Measurements from ENCODE around the gene LAMA1.

The LAMA1 gene

GRCh38 chr18:6947338-6948030, 170.1 kb downstream of the LAMA1 start:
- H3K79me2 ChIP-seq (ENCODE audit: low read length), result no peaks in the 10 kb centered on the region
- TF ChIP-seq EZH2 (optimal IDR thresholded peaks at IDR 0.05; ENCODE audit: low read depth, low read length) (no peak), CTCF (IDR thresholded peaks at IDR 0.05; ENCODE audit: low read length) (no peak), EZH2phosphoT487 (IDR thresholded peaks at IDR 0.05; ENCODE audit: low read length) (no peak)
- no peak for DNase-seq
- H3F3A ChIP-seq (ENCODE audit: insufficient read depth, low read length), result no peaks in the 10 kb centered on the region
- no peak overlapping the region for H3K4me2 ChIP-seq (ENCODE audit: low read depth, low read length)
- no peaks in the 10 kb centered on the region for H4K20me1 ChIP-seq (ENCODE audit: insufficient read depth, low read length)
- H3K9me3 ChIP-seq (replicated peaks; ENCODE audit: insufficient read depth, low read length), result no peaks in the 10 kb centered on the region
- H3K4me1 ChIP-seq (ENCODE audit: low read length), result no peaks in the 10 kb centered on the region
- H3K36me3 ChIP-seq (replicated peaks; ENCODE audit: insufficient read depth, low read length), result no peaks in the 10 kb centered on the region
- no peaks in the 10 kb centered on the region for H3K9me2 ChIP-seq (replicated peaks; ENCODE audit: insufficient read depth, low read length)
- no peak overlapping the region for H3K4me3 ChIP-seq (ENCODE audit: low read length)
- H2AFZ ChIP-seq (ENCODE audit: low read length), result no peak overlapping the region
- H3K27me3 ChIP-seq (replicated peaks; ENCODE audit: insufficient read depth, low read length), result no peaks in the 10 kb centered on the region
- no peak overlapping the region for H3K27ac ChIP-seq (ENCODE audit: low read length)
- no peak overlapping the region for H3K9ac ChIP-seq (ENCODE audit: low read length)

- H3K9me3 ChIP-seq (replicated peaks; ENCODE audit: insufficient read depth, low read length), result no peaks in the 10 kb centered on the region
- H4K20me1 ChIP-seq (ENCODE audit: insufficient read depth, low read length), result no peaks in the 10 kb centered on the region
- H3K9me2 ChIP-seq (replicated peaks; ENCODE audit: insufficient read depth, low read length), result no peaks in the 10 kb centered on the region
- no peaks in the 10 kb centered on the region for H3K27me3 ChIP-seq (replicated peaks; ENCODE audit: insufficient read depth, low read length)
- H3K4me3 ChIP-seq (ENCODE audit: low read length), result no peak overlapping the region
- H2AFZ ChIP-seq (ENCODE audit: low read length), result no peak overlapping the region
- H3K36me3 ChIP-seq (replicated peaks; ENCODE audit: insufficient read depth, low read length), result no peaks in the 10 kb centered on the region
- H3K27ac ChIP-seq (ENCODE audit: low read length), result no peak overlapping the region
- no peak for DNase-seq
- H3K79me2 ChIP-seq (ENCODE audit: low read length), result no peaks in the 10 kb centered on the region
- no peak overlapping the region for H3K9ac ChIP-seq (ENCODE audit: low read length)
- no peaks in the 10 kb centered on the region for H3F3A ChIP-seq (ENCODE audit: insufficient read depth, low read length)
- no peaks in the 10 kb centered on the region for H3K4me1 ChIP-seq (ENCODE audit: low read length)
- TF ChIP-seq CTCF (IDR thresholded peaks at IDR 0.05; ENCODE audit: low read length), result no peak
- no peak for TF ChIP-seq EZH2phosphoT487 (IDR thresholded peaks at IDR 0.05; ENCODE audit: low read length)
- TF ChIP-seq EZH2 (optimal IDR thresholded peaks at IDR 0.05; ENCODE audit: low read depth, low read length), result no peak
- no peak overlapping the region for H3K4me2 ChIP-seq (ENCODE audit: low read depth, low read length)
Measured at GRCh38 chr18:6943143-6943542, 174.5 kb downstream of the LAMA1 start.

DNA sequence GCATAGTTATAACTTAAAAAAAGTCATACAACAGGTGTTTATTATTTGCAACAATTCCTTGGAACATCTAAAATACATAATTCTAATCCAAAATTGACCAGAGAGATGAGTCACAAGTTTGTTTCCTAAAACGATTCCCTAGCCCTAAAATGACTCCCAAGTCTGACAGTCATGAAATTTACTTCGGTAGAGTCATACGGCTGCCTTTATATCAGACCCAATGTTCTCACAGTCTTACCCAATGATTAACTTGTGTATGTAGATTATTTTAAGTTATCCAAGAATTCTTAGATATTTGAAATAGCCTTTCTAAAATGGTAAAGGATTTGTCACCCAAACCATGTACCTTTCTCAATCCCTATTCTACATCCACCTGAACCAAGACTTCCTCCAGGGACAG, 174.9 kb downstream of the LAMA1 start:
- H4K20me1 ChIP-seq (ENCODE audit: insufficient read depth, low read length), result no peaks in the 10 kb centered on the region
- H3K4me2 ChIP-seq (ENCODE audit: low read depth, low read length), result no peak overlapping the region
- H3K9ac ChIP-seq (ENCODE audit: low read length), result no peak overlapping the region
- no peak overlapping the region for H3K4me3 ChIP-seq (ENCODE audit: low read length)
- H3K4me1 ChIP-seq (ENCODE audit: low read length), result no peaks in the 10 kb centered on the region
- no peaks in the 10 kb centered on the region for H3K79me2 ChIP-seq (ENCODE audit: low read length)
- no peaks in the 10 kb centered on the region for H3K27me3 ChIP-seq (replicated peaks; ENCODE audit: insufficient read depth, low read length)
- no peaks in the 10 kb centered on the region for H3K9me3 ChIP-seq (replicated peaks; ENCODE audit: insufficient read depth, low read length)
- no peak overlapping the region for H2AFZ ChIP-seq (ENCODE audit: low read length)
- TF ChIP-seq EZH2phosphoT487 (IDR thresholded peaks at IDR 0.05; ENCODE audit: low read length) (no peak), CTCF (IDR thresholded peaks at IDR 0.05; ENCODE audit: low read length) (no peak), EZH2 (optimal IDR thresholded peaks at IDR 0.05; ENCODE audit: low read depth, low read length) (no peak)
- no peaks in the 10 kb centered on the region for H3K9me2 ChIP-seq (replicated peaks; ENCODE audit: insufficient read depth, low read length)
- H3K27ac ChIP-seq (ENCODE audit: low read length), result no peak overlapping the region
- H3F3A ChIP-seq (ENCODE audit: insufficient read depth, low read length), result no peaks in the 10 kb centered on the region
- DNase-seq, result no peak
- H3K36me3 ChIP-seq (replicated peaks; ENCODE audit: insufficient read depth, low read length), result no peaks in the 10 kb centered on the region

All from MM.1S (cell line).